AG04450 (cell line): ENCODE data around the gene CCDC102B. TPM values are rescaled to one million over a fixed set of nuclear protein-coding genes. Genes with fewer than 3 reads are reported as not detected.

Source experiments
- CTCF ChIA-PET: fragments of 300-600, 350-600 bp; formaldehyde crosslinking; extraction: SDS; loops from one replicate; lab custom pipeline; 2022; ENCODE audit warnings: antibody characterized with exemption, inconsistent platforms; lab: Charles Lee
- POLR2A ChIA-PET: fragments of 350-600 bp; formaldehyde crosslinking; extraction: SDS; loops from one replicate; lab custom pipeline; 2021; ENCODE audit warnings: antibody characterized with exemption, inconsistent platforms; lab: Yijun Ruan, JAX
- DNase-seq: peaks from one replicate; pipeline ENCODE4 v3.0.0-alpha.2; 2011; ENCODE audit warnings: low read depth, low spot score
- H3K27ac ChIP-seq: one replicate; pipeline ENCODE4 v1.5.1; 2012; ENCODE audit warnings: low read depth, low read length, control low read depth
- H3K27me3 ChIP-seq: one replicate; pipeline ENCODE4 v1.6.0; 2012; ENCODE audit warnings: low read length; ENCODE audit not compliant: control insufficient read depth, insufficient read depth
- H3K4me3 ChIP-seq: 2 replicates; pipeline ENCODE4 v1.5.1; 2011; ENCODE audit warnings: mild to moderate bottlenecking, low read depth, low read length, control low read depth
- H3K9me3 ChIP-seq: 2 replicates; pipeline ENCODE4 v1.5.1; 2012; ENCODE audit warnings: low read length; ENCODE audit not compliant: control insufficient read depth, insufficient read depth
- polyA plus RNA-seq: library from polyadenylated mRNA; depleted of rRNA; stranded (reverse); fragments of >200 nt; gene quantifications from 2 replicates; pipeline ENCODE4 v1.2.3, GENCODE V29; 2011
- TF ChIP-seq, protein P1 (sequence below): IDR thresholded peaks from 2 replicates; pipeline ENCODE4 v1.5.1; 2011; ENCODE audit warnings: low read depth, low read length, control low read depth, inconsistent platforms

The CCDC102B gene
- polyA plus RNA-seq, 1 experiment = 4.0 TPM

DNA sequence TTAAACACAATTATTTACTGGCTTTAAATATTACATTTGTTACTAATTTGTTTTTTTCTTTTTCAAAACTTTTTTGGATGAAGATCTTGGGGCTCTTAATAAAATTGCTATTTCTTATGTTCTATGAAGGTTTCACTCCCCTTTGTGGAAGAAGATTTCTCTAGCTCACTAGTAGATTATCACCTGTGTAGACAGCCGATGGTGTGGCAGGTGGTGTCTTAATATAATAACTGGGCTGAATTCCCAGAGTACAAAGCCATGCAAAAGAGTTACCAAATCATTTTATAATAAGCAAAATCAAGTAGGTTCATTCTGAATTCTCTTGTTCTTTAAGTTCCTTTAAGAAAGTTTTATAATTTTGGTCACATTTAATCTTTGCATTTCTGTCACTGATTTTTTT is 233.7 kb downstream of the CCDC102B start:
- Histone ChIP-seq H3K27ac (no peak overlapping the region), H3K4me3 (no peak overlapping the region), H3K9me3 (no peaks in the 10 kb centered on the region), H3K27me3 (no peaks in the 10 kb centered on the region)
- CTCF ChIA-PET = no interaction called here
- TF ChIP-seq, protein P1, sequence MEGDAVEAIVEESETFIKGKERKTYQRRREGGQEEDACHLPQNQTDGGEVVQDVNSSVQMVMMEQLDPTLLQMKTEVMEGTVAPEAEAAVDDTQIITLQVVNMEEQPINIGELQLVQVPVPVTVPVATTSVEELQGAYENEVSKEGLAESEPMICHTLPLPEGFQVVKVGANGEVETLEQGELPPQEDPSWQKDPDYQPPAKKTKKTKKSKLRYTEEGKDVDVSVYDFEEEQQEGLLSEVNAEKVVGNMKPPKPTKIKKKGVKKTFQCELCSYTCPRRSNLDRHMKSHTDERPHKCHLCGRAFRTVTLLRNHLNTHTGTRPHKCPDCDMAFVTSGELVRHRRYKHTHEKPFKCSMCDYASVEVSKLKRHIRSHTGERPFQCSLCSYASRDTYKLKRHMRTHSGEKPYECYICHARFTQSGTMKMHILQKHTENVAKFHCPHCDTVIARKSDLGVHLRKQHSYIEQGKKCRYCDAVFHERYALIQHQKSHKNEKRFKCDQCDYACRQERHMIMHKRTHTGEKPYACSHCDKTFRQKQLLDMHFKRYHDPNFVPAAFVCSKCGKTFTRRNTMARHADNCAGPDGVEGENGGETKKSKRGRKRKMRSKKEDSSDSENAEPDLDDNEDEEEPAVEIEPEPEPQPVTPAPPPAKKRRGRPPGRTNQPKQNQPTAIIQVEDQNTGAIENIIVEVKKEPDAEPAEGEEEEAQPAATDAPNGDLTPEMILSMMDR = no peak
- no peak for DNase-seq
- POLR2A ChIA-PET = no interaction called here

- DNase-seq = no peak
- ChIA-PET CTCF (no interaction called here), POLR2A (no interaction called here)
- Histone ChIP-seq H3K27ac (no peak overlapping the region), H3K4me3 (no peak overlapping the region), H3K9me3 (no peaks in the 10 kb centered on the region), H3K27me3 (no peaks in the 10 kb centered on the region)
- TF ChIP-seq, protein P1 = no peak
These were observed 234.1 kb downstream of the CCDC102B start for GRCh38 chr18:69032009-69032408.

- no peaks in the 10 kb centered on the region for H3K27me3 ChIP-seq
- TF ChIP-seq, protein P1 = no peak
- H3K27ac ChIP-seq = no peak overlapping the region
- H3K9me3 ChIP-seq = no peaks in the 10 kb centered on the region
- H3K4me3 ChIP-seq = no peak overlapping the region
- CTCF ChIA-PET = no interaction called here
- POLR2A ChIA-PET = no interaction called here
- no peak for DNase-seq
These were observed 237.9 kb downstream of the CCDC102B start for GRCh38 chr18:69035756-69036155.

- Histone ChIP-seq H3K27ac (no peak overlapping the region), H3K27me3 (no peaks in the 10 kb centered on the region), H3K9me3 (no peaks in the 10 kb centered on the region), H3K4me3 (no peak overlapping the region)
- ChIA-PET CTCF (interaction anchor here (0.6 kb wide), 1 partner anchor 1406 kb away, joined by 3 read pairs; no protein-coding TSS in a partner anchor), POLR2A (no interaction called here)
- no peak for DNase-seq
- TF ChIP-seq, protein P1 = no peak
These were observed 246.3 kb downstream of the CCDC102B start for GRCh38 chr18:69044215-69044614.

- Histone ChIP-seq H3K27ac (no peak overlapping the region), H3K27me3 (no peaks in the 10 kb centered on the region), H3K9me3 (no peaks in the 10 kb centered on the region), H3K4me3 (no peak overlapping the region)
- TF ChIP-seq, protein P1 = no peak
- CTCF ChIA-PET = no interaction called here
- POLR2A ChIA-PET = no interaction called here
- no peak for DNase-seq
These were observed 266.2 kb downstream of the CCDC102B start for GRCh38 chr18:69064063-69064462.
